H9 (cell line): ENCODE results near the gene EHF. TPM values are rescaled to one million over a fixed set of nuclear protein-coding genes. Genes with fewer than 3 reads are reported as not detected.

Experiments used
- DNase-seq: peaks from one replicate; pipeline ENCODE4 v3.0.0-alpha.2; 2017
- H2AFZ ChIP-seq: one replicate; pipeline ENCODE4 v1.6.1; 2013; ENCODE audit warnings: mild to moderate bottlenecking, low read length, control low read depth, moderate library complexity
- H2AK5ac ChIP-seq: 2 replicates; pipeline ENCODE4 v1.6.1; 2013; ENCODE audit warnings: low read length, control low read depth, mixed read lengths; ENCODE audit not compliant: insufficient read length
- H2BK120ac ChIP-seq: one replicate; pipeline ENCODE4 v1.6.1; 2013; ENCODE audit warnings: low read depth, mild to moderate bottlenecking, low read length, control low read depth, inconsistent platforms; ENCODE audit not compliant: poor library complexity, severe bottlenecking
- H2BK12ac ChIP-seq: 2 replicates; pipeline ENCODE4 v1.6.1; 2013; ENCODE audit warnings: low read length, control low read depth, mixed read lengths, low read depth; ENCODE audit not compliant: insufficient read length
- H2BK15ac ChIP-seq: 2 replicates; pipeline ENCODE4 v1.6.1; 2013; ENCODE audit warnings: low read depth, low read length, control low read depth
- H2BK20ac ChIP-seq: one replicate; pipeline ENCODE4 v1.6.1; 2013; ENCODE audit warnings: low read depth, mild to moderate bottlenecking, low read length, control low read depth, inconsistent platforms; ENCODE audit not compliant: poor library complexity, severe bottlenecking
- H2BK5ac ChIP-seq: 2 replicates; pipeline ENCODE4 v1.6.1; 2013; ENCODE audit warnings: low read length, control low read depth, mixed read lengths; ENCODE audit not compliant: insufficient read length
- H3K14ac ChIP-seq: 2 replicates; pipeline ENCODE4 v1.6.1; 2013; ENCODE audit warnings: low read length, control low read depth; ENCODE audit not compliant: insufficient read depth
- H3K18ac ChIP-seq: 2 replicates; pipeline ENCODE4 v1.6.1; 2013; ENCODE audit warnings: low read depth, mild to moderate bottlenecking, mixed read lengths, low read length, control low read depth; ENCODE audit not compliant: insufficient read length
- H3K23ac ChIP-seq: 2 replicates; pipeline ENCODE4 v1.6.1; 2013; ENCODE audit warnings: low read length, control low read depth, mixed read lengths, low read depth; ENCODE audit not compliant: insufficient read length
- H3K23me2 ChIP-seq: 2 replicates; pipeline ENCODE4 v1.6.1; 2013; ENCODE audit warnings: low read depth, mild to moderate bottlenecking, mixed read lengths, low read length, control low read depth; ENCODE audit not compliant: insufficient read length, poor library complexity, severe bottlenecking
- H3K27ac ChIP-seq: 2 replicates; pipeline ENCODE4 v1.5.1; 2013; ENCODE audit warnings: low read length, control low read depth, mixed read lengths, low read depth; ENCODE audit not compliant: insufficient read length
- H3K27me3 ChIP-seq: 2 replicates; pipeline ENCODE4 v1.6.1; 2013; ENCODE audit warnings: low read length, control low read depth, inconsistent platforms; ENCODE audit not compliant: insufficient read depth
- H3K4ac ChIP-seq: 2 replicates; pipeline ENCODE4 v1.6.1; 2013; ENCODE audit warnings: low read depth, mild to moderate bottlenecking, control low read depth, inconsistent platforms, low read length, moderate library complexity
- H3K4me1 ChIP-seq: 2 replicates; pipeline ENCODE4 v1.6.1; 2013; ENCODE audit warnings: low read length, control low read depth, inconsistent platforms; ENCODE audit not compliant: insufficient read depth
- H3K4me2 ChIP-seq: 2 replicates; pipeline ENCODE4 v1.6.1; 2013; ENCODE audit warnings: low read length, control low read depth, mixed read lengths; ENCODE audit not compliant: insufficient read length, insufficient read depth
- H3K56ac ChIP-seq: 2 replicates; pipeline ENCODE4 v1.6.1; 2013; ENCODE audit warnings: low read depth, mild to moderate bottlenecking, mixed read lengths, low read length, control low read depth; ENCODE audit not compliant: insufficient read length
- H3K79me1 ChIP-seq: 2 replicates; pipeline ENCODE4 v1.6.1; 2013; ENCODE audit warnings: low read depth, mild to moderate bottlenecking, moderate library complexity, low read length, control low read depth, inconsistent platforms; ENCODE audit not compliant: insufficient read depth, poor library complexity, severe bottlenecking
- H3K79me2 ChIP-seq: 2 replicates; pipeline ENCODE4 v1.6.1; 2013; ENCODE audit warnings: low read length, control low read depth, inconsistent platforms; ENCODE audit not compliant: insufficient read depth
- H3K9ac ChIP-seq: 2 replicates; pipeline ENCODE4 v1.6.1; 2013; ENCODE audit warnings: low read length, control low read depth, mixed read lengths; ENCODE audit not compliant: insufficient read length; ENCODE audit errors: extremely low read depth
- H3K9me3 ChIP-seq: one replicate; pipeline ENCODE4 v1.6.1; 2013; ENCODE audit warnings: low read depth, low read length, inconsistent platforms; ENCODE audit not compliant: control insufficient read depth
- H3T11ph ChIP-seq: one replicate; pipeline ENCODE4 v1.6.1; 2013; ENCODE audit warnings: mild to moderate bottlenecking, low read length, control low read depth, inconsistent platforms
- H4K20me1 ChIP-seq: one replicate; pipeline ENCODE4 v1.6.1; 2013; ENCODE audit not compliant: control insufficient read depth, insufficient read length, insufficient read depth
- H4K5ac ChIP-seq: 2 replicates; pipeline ENCODE4 v1.6.1; 2013; ENCODE audit warnings: low read depth, mild to moderate bottlenecking, mixed read lengths, low read length, control low read depth; ENCODE audit not compliant: insufficient read length
- H4K8ac ChIP-seq: replicated peaks from 2 replicates; pipeline ENCODE4 v1.6.1; 2013; ENCODE audit warnings: low read length, control low read depth, mixed read lengths, low read depth; ENCODE audit not compliant: insufficient read length
- H4K91ac ChIP-seq: 2 replicates; pipeline ENCODE4 v1.6.1; 2013; ENCODE audit warnings: low read depth, mild to moderate bottlenecking, moderate library complexity, mixed read lengths, low read length, control low read depth; ENCODE audit not compliant: insufficient read length
- H3K27ac Mint-ChIP-seq, 3 experiments: 2 replicates in 2 of 3; 3 replicates in 1 of 3; pipeline ENCODE4 v1.8.0; 2020 to 2021; ENCODE audit warnings: mixed read lengths in 3 of 3, mild to moderate bottlenecking in 1 of 3, moderate library complexity in 1 of 3
- H3K27me3 Mint-ChIP-seq: 2 replicates; pipeline ENCODE4 v1.8.0; 2021; ENCODE audit warnings: low read depth, mild to moderate bottlenecking, moderate library complexity, mixed read lengths
- H3K36me3 Mint-ChIP-seq, 3 experiments: 2 replicates in 2 of 3; 3 replicates in 1 of 3; pipeline ENCODE4 v1.8.0; 2020 to 2021; ENCODE audit warnings: low read depth in 3 of 3, mixed read lengths in 3 of 3; ENCODE audit not compliant: insufficient read depth in 1 of 3
- H3K4me1 Mint-ChIP-seq, 2 experiments: 2 replicates each; pipeline ENCODE4 v1.8.0; 2020; ENCODE audit warnings: mixed read lengths in 2 of 2
- H3K4me3 Mint-ChIP-seq, 2 experiments: 2 replicates in 1 of 2; 3 replicates in 1 of 2; pipeline ENCODE4 v1.8.0; 2020 to 2021; ENCODE audit warnings: mild to moderate bottlenecking in 2 of 2, mixed read lengths in 2 of 2, moderate library complexity in 1 of 2
- H3K9me3 Mint-ChIP-seq, 2 experiments: 2 replicates in 1 of 2; 3 replicates in 1 of 2; pipeline ENCODE4 v1.8.0; 2020; ENCODE audit warnings: mild to moderate bottlenecking in 2 of 2, mixed read lengths in 2 of 2, moderate library complexity in 1 of 2
- WGBS: extraction: QIAGEN DNeasy Blood & Tissue Kit; methylation state at CpG from one replicate; pipeline ENCODE4 v1.1.7; 2013; ENCODE audit warnings: missing lambda C conversion rate, low lambda C conversion rate, mixed read lengths; ENCODE audit not compliant: insufficient read length; ENCODE audit errors: extremely low coverage; 5-methylcytosine and 5-hydroxymethylcytosine counted together
- total RNA-seq: library from RNA; stranded (reverse); gene quantifications from 2 replicates; pipeline ENCODE4 v1.2.1, GENCODE V29; 2021
- TF ChIP-seq, protein P1 (sequence below): fragments of 200-600 bp; sonication (generic); conservative IDR thresholded peaks from 3 replicates; pipeline ENCODE4 v1.8.0; 2021; ENCODE audit warnings: antibody characterized with exemption, mild to moderate bottlenecking

Gene EHF
- total RNA-seq, 1 experiment from 2014 or later = not detected

DNA sequence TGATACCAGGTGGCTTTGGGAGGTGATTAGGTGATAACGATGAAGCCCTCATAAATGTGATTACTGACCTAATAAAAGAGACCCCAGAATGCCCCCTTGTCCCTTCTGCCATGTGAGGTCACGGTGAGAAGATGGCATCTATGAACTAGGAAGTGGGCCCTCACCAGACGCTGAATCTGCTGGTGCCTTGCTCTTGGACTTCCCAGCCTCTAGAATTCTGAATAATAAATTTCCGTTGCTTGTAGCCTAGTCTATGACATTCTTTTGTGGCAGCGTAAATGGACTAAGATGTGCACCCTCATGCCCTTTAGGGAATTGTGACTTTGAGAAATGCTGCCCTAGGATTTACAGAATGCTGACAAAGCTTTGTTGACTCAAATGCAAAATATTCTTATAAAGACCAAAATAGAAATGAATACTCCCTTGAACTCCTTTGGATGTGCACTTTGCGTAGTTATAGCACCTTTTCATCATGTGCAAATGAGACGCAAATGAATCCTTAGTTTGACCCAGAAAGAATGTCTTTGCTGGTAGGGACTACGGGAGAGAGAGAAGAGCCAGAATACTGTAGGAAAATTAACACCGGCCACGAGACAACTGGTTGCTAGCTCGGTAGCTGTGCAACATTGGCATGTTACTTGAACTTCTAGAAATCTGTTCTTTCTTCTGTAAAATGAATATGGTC is 24.8 kb upstream of the EHF start:
- Histone ChIP-seq H3K27ac (no peak overlapping the region), H4K91ac (no peak overlapping the region), H2BK5ac (no peak overlapping the region), H3K4me1 (no peaks in the 10 kb centered on the region), H2BK12ac (no peak overlapping the region), H3K9ac (no peak overlapping the region), H3K79me2 (no peaks in the 10 kb centered on the region), H2AK5ac (no peak overlapping the region), H4K5ac (no peak overlapping the region), H3K27me3 (no peaks in the 10 kb centered on the region), H2AFZ (no peak overlapping the region), H4K20me1 (no peaks in the 10 kb centered on the region), H2BK15ac (no peak overlapping the region), H3K14ac (no peak overlapping the region), H2BK120ac (no peak overlapping the region), H2BK20ac (no peak overlapping the region), H4K8ac (no peak overlapping the region), H3K9me3 (no peaks in the 10 kb centered on the region), H3K56ac (no peak overlapping the region), H3K4ac (no peak overlapping the region), H3K79me1 (no peaks in the 10 kb centered on the region), H3K23me2 (no peaks in the 10 kb centered on the region), H3K23ac (no peak overlapping the region), H3K4me2 (no peak overlapping the region), H3T11ph (no peak overlapping the region), H3K18ac (no peak overlapping the region)
- WGBS = no CpG with 5 or more reads among the region's 11 CpGs
- Mint-ChIP-seq H3K4me1 (peaks cover 0 to 4% of the 10 kb centered on the region in 2 experiments; a peak in 3 of 4 replicates), H3K27me3 (no peaks in the 10 kb centered on the region; the same call in none of the 2 replicates), H3K27ac (no peak overlapping the region), H3K9me3 (peaks cover 22 to 25% of the 10 kb centered on the region in 2 experiments), H3K4me3 (no peak overlapping the region), H3K36me3 (peaks cover 0 to 17% (median 3%) of the 10 kb centered on the region in 3 experiments; a peak in 4 of 7 replicates)
- TF ChIP-seq, protein P1, sequence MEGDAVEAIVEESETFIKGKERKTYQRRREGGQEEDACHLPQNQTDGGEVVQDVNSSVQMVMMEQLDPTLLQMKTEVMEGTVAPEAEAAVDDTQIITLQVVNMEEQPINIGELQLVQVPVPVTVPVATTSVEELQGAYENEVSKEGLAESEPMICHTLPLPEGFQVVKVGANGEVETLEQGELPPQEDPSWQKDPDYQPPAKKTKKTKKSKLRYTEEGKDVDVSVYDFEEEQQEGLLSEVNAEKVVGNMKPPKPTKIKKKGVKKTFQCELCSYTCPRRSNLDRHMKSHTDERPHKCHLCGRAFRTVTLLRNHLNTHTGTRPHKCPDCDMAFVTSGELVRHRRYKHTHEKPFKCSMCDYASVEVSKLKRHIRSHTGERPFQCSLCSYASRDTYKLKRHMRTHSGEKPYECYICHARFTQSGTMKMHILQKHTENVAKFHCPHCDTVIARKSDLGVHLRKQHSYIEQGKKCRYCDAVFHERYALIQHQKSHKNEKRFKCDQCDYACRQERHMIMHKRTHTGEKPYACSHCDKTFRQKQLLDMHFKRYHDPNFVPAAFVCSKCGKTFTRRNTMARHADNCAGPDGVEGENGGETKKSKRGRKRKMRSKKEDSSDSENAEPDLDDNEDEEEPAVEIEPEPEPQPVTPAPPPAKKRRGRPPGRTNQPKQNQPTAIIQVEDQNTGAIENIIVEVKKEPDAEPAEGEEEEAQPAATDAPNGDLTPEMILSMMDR = no peak
- DNase-seq = no peak
